K562 (cell line): ENCODE data around the gene RPTOR.

Experiments
- CBFB ChIP-seq: sonication (generic); formaldehyde crosslinking; IDR thresholded peaks from 2 replicates; pipeline ENCODE4 v1.4.0; 2020; ENCODE audit warnings: mild to moderate bottlenecking, missing genetic modification reagents
- EZH2 ChIP-seq: IDR thresholded peaks from 2 replicates; pipeline ENCODE4 v1.6.1; 2012; ENCODE audit warnings: low read depth, mild to moderate bottlenecking, inconsistent platforms, low read length, borderline replicate concordance
- ZNF551 ChIP-seq: fragments of 250-450 bp; sonication (Bioruptor Pico); IDR thresholded peaks from 2 replicates; pipeline ENCODE4 v1.5.0; 2021; ENCODE audit warnings: mild to moderate bottlenecking, moderate library complexity

GRCh38 chr17:80523054-80523744, 21.4 kb upstream of the RPTOR start:
- TF ChIP-seq ZNF551 (CRISPR knock-in tag): no peak
- no peak for TF ChIP-seq EZH2
- TF ChIP-seq CBFB (CRISPR knock-in tag): no peak
